Limb (tissue), 2 donors: ENCODE results near the gene DLGAP1.

Experiments
- DNase-seq, 2 donors: peaks; one replicate each; pipeline ENCODE4 v3.0.0-alpha.2; 2016; ENCODE audit errors: extremely low spot score in 2 of 2

The DLGAP1 gene

GRCh38 chr18:3790703-3791102, 664.4 kb downstream of the DLGAP1 start:
- DNase-seq = peak in 1 of 2 donors; percentile 60

DNA sequence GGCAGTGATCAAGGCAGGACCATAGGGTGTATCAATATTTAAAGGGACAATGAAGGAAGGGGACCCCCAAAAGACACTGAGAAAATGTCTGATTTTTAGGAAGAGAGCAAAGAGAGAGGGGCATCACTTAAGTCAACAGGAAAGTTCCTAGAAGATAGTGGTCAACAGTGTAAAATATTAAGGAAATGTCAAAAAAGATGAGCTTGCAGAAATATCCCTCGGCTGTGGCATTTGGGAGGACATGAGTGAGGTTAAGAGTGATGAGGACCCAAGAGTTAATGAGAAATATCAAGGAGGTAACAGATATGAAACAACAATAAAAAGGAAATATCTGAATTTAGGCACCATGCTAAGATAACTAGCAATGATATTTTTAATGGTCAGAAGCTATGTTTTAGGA, 665.6 kb downstream of the DLGAP1 start:
- no peak for DNase-seq

- DNase-seq = no peak
Measured at GRCh38 chr18:3784949-3785348, 670.2 kb downstream of the DLGAP1 start.

DNA sequence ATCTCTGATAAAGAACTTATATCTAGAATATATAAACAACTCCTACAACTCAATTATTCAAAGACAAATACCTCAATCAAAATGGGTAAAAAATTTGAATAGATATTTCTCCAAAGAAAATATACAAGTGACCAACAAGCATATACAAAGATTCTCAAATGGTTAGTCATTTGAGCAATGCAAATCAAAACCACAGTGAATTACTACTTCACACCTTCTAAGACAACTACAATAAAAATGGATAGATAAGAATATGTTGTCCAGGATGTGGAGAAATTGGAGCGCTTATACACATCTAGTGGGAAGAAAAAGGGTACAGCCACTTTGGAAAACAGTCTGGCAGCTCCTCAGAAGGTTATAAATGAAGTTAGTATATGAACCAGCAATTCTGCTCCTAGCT, 672.2 kb downstream of the DLGAP1 start:
- DNase-seq = no peak

- DNase-seq = no peak
Measured at GRCh38 chr18:3777719-3778118, 677.4 kb downstream of the DLGAP1 start.

- DNase-seq = no peak
Measured at GRCh38 chr18:3777122-3777521, 678.0 kb downstream of the DLGAP1 start.

- no peak for DNase-seq
Measured at GRCh38 chr18:3775996-3776395, 679.1 kb downstream of the DLGAP1 start.

- no peak for DNase-seq
Measured at GRCh38 chr18:3773303-3773702, 681.8 kb downstream of the DLGAP1 start.

DNA sequence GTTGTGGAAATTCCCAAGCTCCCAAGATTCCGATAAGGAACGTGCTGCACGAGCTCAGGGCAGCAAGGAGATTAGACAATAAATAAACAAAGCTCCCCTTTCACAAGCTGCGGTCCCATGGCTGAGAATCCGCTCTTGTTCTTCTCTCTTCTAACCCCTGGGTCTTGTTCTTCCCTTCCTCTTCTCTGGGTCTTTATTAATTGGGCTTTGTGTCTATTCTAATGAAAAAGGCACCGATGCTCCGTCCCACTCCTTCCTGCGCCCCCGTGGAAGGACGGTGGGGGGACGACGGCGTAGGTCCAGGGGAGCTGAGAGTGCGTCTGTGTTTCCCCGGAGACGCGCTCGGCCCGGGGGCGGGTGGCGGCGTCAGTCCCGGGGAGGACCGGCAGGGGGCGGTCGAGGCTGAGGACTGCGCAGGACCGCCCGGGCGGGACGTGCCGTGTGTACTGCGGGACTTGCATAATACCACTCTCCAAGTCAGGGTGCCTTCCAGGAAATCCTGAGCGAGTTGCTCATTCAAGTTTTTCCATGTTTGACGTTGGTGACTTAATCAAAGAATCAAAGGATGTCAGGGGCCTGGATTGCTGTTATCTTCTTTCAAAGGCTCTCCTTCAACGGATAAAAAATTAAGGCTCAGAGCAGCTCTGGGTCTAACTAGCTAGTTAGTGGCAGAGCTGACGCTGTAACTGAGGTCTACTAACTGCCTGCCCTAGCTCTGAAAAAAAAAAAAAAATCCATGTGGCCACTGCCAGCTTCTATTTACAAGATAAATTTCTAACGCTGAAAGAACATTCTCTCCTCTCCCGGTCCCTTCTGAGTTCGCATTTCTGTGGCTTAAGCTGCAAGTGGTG, 683.8 kb downstream of the DLGAP1 start:
- DNase-seq = peak; percentile 79 to 94

- DNase-seq = no peak
Measured at GRCh38 chr18:3761266-3761665, 693.8 kb downstream of the DLGAP1 start.

GRCh38 chr18:3760741-3761140, 694.4 kb downstream of the DLGAP1 start:
- no peak for DNase-seq

- DNase-seq = no peak
Measured at GRCh38 chr18:3759099-3759498, 696.0 kb downstream of the DLGAP1 start.

DNA sequence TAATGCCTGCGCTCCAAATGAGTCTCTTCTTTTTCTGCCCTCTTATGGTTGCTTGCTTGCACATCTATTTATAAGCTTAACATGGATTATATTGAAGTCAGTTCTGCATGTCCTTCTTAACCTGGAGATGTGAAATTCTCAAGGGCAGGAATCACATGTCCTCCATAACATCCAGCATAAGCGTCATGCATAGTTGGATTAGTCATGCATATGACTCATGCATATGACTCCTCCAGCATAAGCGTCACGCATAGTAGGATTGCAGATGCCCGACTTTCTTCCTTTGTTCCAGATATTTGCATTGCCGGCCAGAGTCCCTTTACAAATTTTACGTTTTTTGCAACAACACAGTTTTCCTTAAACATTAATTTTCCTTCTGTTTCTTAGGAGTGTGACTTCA, 696.6 kb downstream of the DLGAP1 start:
- no peak for DNase-seq

GRCh38 chr18:3757361-3757760, 697.7 kb downstream of the DLGAP1 start:
- DNase-seq = no peak

DNA sequence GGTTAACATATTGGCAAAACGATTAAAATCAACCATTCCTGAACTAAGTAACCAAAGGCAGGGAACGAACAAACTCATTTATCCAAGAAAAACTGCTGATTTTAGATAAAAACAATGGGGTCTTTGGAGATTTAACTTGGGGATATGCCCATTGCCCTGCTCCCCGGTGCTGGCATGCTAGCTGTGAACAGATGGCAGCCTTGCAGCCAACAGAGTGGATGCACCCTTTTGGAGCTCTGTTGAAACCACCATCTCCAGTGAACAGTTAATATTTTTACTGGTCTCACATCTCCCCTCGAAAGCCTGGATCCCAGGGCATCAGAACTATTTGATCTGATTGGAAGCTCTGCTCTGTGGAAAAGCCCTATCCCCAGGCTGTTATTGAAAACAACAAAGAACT, 702.0 kb downstream of the DLGAP1 start:
- no peak for DNase-seq

GRCh38 chr18:3748086-3748485, 707.0 kb downstream of the DLGAP1 start:
- no peak for DNase-seq

DNA sequence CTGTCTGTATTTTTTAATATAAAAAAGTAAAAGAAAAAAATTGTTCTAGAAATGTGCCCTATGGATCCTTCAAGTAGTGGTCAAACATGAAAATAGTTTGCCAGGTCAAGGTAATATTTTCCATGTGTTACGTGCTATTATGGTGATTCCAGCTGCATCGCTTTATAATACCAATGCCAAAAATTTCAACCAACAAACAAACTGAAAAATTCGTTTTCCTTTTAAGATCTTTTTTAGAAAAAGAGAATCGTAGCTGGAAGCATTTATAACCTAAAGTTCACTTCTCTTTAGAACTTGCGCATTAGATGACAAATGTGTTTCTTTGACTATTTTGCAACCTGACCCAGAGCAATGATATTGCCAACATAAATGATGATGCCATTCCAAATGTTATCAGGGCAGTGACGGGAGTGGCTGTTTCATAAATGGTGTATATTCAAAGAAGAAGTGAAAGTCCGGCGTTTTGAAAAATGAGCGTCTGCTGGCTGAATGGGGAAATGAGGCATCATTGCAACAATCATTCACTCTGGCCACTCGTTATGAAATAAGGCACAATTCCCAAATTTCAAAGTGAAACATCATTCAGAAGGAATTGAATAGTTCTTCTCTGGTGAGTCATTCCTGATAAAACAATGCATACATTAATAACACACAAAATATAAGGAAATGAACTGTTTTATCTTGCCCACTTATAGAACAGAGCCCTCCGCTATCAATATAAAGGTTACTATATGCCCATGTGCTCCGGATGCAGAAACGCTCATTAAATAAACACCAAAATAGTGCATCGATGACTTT, 707.7 kb downstream of the DLGAP1 start:
- no peak for DNase-seq

GRCh38 chr18:3742541-3742940, 712.6 kb downstream of the DLGAP1 start:
- no peak for DNase-seq

GRCh38 chr18:3741333-3741732, 713.8 kb downstream of the DLGAP1 start:
- DNase-seq = no peak

GRCh38 chr18:3728704-3729437, 726.2 kb downstream of the DLGAP1 start:
- no peak for DNase-seq

DNA sequence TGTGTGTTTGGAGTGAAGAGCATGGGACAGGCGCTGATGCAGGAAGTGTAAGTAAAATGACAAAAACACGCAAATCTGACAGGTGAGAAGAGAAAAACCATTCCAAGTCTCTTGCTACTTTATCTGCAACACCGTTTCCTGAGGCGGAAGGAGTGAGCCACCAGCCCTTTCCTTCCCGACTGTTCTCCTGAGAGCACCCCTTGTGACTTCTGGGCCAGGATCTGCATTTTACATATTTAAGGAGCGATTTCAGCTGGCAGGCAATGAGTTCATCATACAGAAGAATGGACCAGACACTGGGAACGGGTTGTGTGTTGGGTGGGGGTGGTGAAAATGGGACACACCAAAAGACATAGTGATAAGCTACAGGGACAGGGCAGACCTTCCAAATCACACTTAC, 727.8 kb downstream of the DLGAP1 start:
- DNase-seq = no peak
